T-helper 1 cell treated with Interleukin-12 subunit alpha and Interleukin-12 subunit beta and Interleukin-4 antibody, amounts not matched to agents 30 μg/mL and 1 μg/mL, for 36 hours (primary cell): ENCODE measurements around the gene MMAB.
"Not testable (repeated sequence)": the region's sequence is repeated elsewhere in the genome, so short reads cannot be mapped to it uniquely, and the experiment has no call there.

ENCODE experiments used
- H3K27ac Mint-ChIP-seq: one replicate; pipeline ENCODE4 v1.8.0; 2021; ENCODE audit warnings: mild to moderate bottlenecking, mixed read lengths
- H3K27me3 Mint-ChIP-seq: one replicate; pipeline ENCODE4 v1.8.0; 2021; ENCODE audit warnings: low read depth, mixed read lengths
- H3K36me3 Mint-ChIP-seq: one replicate; pipeline ENCODE4 v1.8.0; 2021; ENCODE audit warnings: low read depth, mixed read lengths
- H3K4me1 Mint-ChIP-seq: one replicate; pipeline ENCODE4 v1.8.0; 2021; ENCODE audit warnings: low read depth, mixed read lengths
- H3K4me3 Mint-ChIP-seq: one replicate; pipeline ENCODE4 v1.8.0; 2021; ENCODE audit warnings: mild to moderate bottlenecking, moderate library complexity, mixed read lengths
- H3K9me3 Mint-ChIP-seq: one replicate; pipeline ENCODE4 v1.8.0; 2021; ENCODE audit warnings: mixed read lengths

Gene MMAB

GRCh38 chr12:109608270-109608669 is 35.0 kb upstream of the MMAB start:
- peaks cover 44% of the 10 kb centered on the region for H3K27me3 Mint-ChIP-seq
- no peak overlapping the region for H3K4me3 Mint-ChIP-seq
- H3K4me1 Mint-ChIP-seq = no peaks in the 10 kb centered on the region
- no peak overlapping the region for H3K27ac Mint-ChIP-seq
- no peaks in the 10 kb centered on the region for H3K36me3 Mint-ChIP-seq
- H3K9me3 Mint-ChIP-seq = no peaks in the 10 kb centered on the region

- Mint-ChIP-seq H3K27ac (no peak overlapping the region), H3K9me3 (no peaks in the 10 kb centered on the region), H3K36me3 (no peaks in the 10 kb centered on the region), H3K4me3 (no peak overlapping the region), H3K4me1 (no peaks in the 10 kb centered on the region), H3K27me3 (peaks cover 46% of the 10 kb centered on the region)
These were observed 34.3 kb upstream of the MMAB start for GRCh38 chr12:109607618-109608017.

- Mint-ChIP-seq H3K4me1 (no peaks in the 10 kb centered on the region), H3K27ac (no peak overlapping the region), H3K9me3 (no peaks in the 10 kb centered on the region), H3K4me3 (no peak overlapping the region), H3K36me3 (no peaks in the 10 kb centered on the region), H3K27me3 (peaks cover 46% of the 10 kb centered on the region)
These were observed 33.2 kb upstream of the MMAB start for GRCh38 chr12:109606320-109607028.

GRCh38 chr12:109605599-109606228 is 32.4 kb upstream of the MMAB start:
- H3K4me1 Mint-ChIP-seq = no peaks in the 10 kb centered on the region
- no peaks in the 10 kb centered on the region for H3K9me3 Mint-ChIP-seq
- peaks cover 46% of the 10 kb centered on the region for H3K27me3 Mint-ChIP-seq
- no peak overlapping the region for H3K27ac Mint-ChIP-seq
- no peak overlapping the region for H3K4me3 Mint-ChIP-seq
- H3K36me3 Mint-ChIP-seq = no peaks in the 10 kb centered on the region

GRCh38 chr12:109605016-109605415 is 31.7 kb upstream of the MMAB start:
- no peaks in the 10 kb centered on the region for H3K4me1 Mint-ChIP-seq
- peaks cover 46% of the 10 kb centered on the region for H3K27me3 Mint-ChIP-seq
- no peaks in the 10 kb centered on the region for H3K36me3 Mint-ChIP-seq
- H3K9me3 Mint-ChIP-seq = no peaks in the 10 kb centered on the region
- H3K4me3 Mint-ChIP-seq = no peak overlapping the region
- no peak overlapping the region for H3K27ac Mint-ChIP-seq

- Mint-ChIP-seq H3K27me3 (peaks cover 39% of the 10 kb centered on the region), H3K27ac (no peak overlapping the region)
These were observed 30.9 kb upstream of the MMAB start for GRCh38 chr12:109604132-109604585.

GRCh38 chr12:109602132-109602531 is 28.8 kb upstream of the MMAB start:
- H3K27me3 Mint-ChIP-seq = peaks cover 25% of the 10 kb centered on the region
- H3K4me3 Mint-ChIP-seq, H3K9me3 Mint-ChIP-seq, H3K4me1 Mint-ChIP-seq, H3K36me3 Mint-ChIP-seq, H3K27ac Mint-ChIP-seq: not testable (repeated sequence)

More at GRCh38 chr12:109604132-109604585, 30.9 kb upstream of the MMAB start:
- H3K4me1 Mint-ChIP-seq = no peaks in the 10 kb centered on the region
- H3K36me3 Mint-ChIP-seq = no peaks in the 10 kb centered on the region
- H3K4me3 Mint-ChIP-seq = no peak overlapping the region
- no peaks in the 10 kb centered on the region for H3K9me3 Mint-ChIP-seq

GRCh38 chr12:109601557-109601956 is 28.3 kb upstream of the MMAB start:
- H3K4me1 Mint-ChIP-seq = no peaks in the 10 kb centered on the region
- no peak overlapping the region for H3K27ac Mint-ChIP-seq
- H3K36me3 Mint-ChIP-seq = peaks cover 2% of the 10 kb centered on the region

GRCh38 chr12:109600995-109601394 is 27.7 kb upstream of the MMAB start:
- Mint-ChIP-seq H3K4me1 (no peaks in the 10 kb centered on the region), H3K9me3 (no peaks in the 10 kb centered on the region), H3K4me3 (no peak overlapping the region), H3K27me3 (peaks cover 21% of the 10 kb centered on the region), H3K27ac (no peak overlapping the region), H3K36me3 (peaks cover 2% of the 10 kb centered on the region)

More at GRCh38 chr12:109601557-109601956, 28.3 kb upstream of the MMAB start:
- H3K27me3 Mint-ChIP-seq = peaks cover 21% of the 10 kb centered on the region
- H3K9me3 Mint-ChIP-seq = no peaks in the 10 kb centered on the region
- no peak overlapping the region for H3K4me3 Mint-ChIP-seq

GRCh38 chr12:109600481-109600880 is 27.2 kb upstream of the MMAB start:
- Mint-ChIP-seq H3K36me3 (peaks cover 7% of the 10 kb centered on the region), H3K27me3 (peaks cover 18% of the 10 kb centered on the region), H3K4me1 (peaks cover 4% of the 10 kb centered on the region), H3K27ac (no peak overlapping the region), H3K9me3 (no peaks in the 10 kb centered on the region), H3K4me3 (no peak overlapping the region)

- peaks cover 9% of the 10 kb centered on the region for H3K27me3 Mint-ChIP-seq
- no peak overlapping the region for H3K27ac Mint-ChIP-seq
- H3K36me3 Mint-ChIP-seq = peaks cover 14% of the 10 kb centered on the region
- no peak overlapping the region for H3K4me3 Mint-ChIP-seq
- H3K9me3 Mint-ChIP-seq = no peaks in the 10 kb centered on the region
- H3K4me1 Mint-ChIP-seq = peaks cover 14% of the 10 kb centered on the region
These were observed 25.8 kb upstream of the MMAB start for GRCh38 chr12:109599087-109599486.

- Mint-ChIP-seq H3K27ac (no peak overlapping the region), H3K27me3 (peaks cover 3% of the 10 kb centered on the region), H3K9me3 (no peaks in the 10 kb centered on the region)
These were observed 25.1 kb upstream of the MMAB start for GRCh38 chr12:109598428-109598854.

GRCh38 chr12:109597795-109598427 is 24.6 kb upstream of the MMAB start:
- Mint-ChIP-seq H3K27ac (no peak overlapping the region), H3K9me3 (no peaks in the 10 kb centered on the region), H3K4me1 (peaks cover 14% of the 10 kb centered on the region), H3K36me3 (peaks cover 21% of the 10 kb centered on the region), H3K27me3 (no peaks in the 10 kb centered on the region), H3K4me3 (no peak overlapping the region)

More at GRCh38 chr12:109598428-109598854, 25.1 kb upstream of the MMAB start:
- Mint-ChIP-seq H3K4me1 (peaks cover 14% of the 10 kb centered on the region), H3K36me3 (peaks cover 19% of the 10 kb centered on the region), H3K4me3 (no peak overlapping the region)

GRCh38 chr12:109597414-109597794 is 24.1 kb upstream of the MMAB start:
- Mint-ChIP-seq H3K9me3 (no peaks in the 10 kb centered on the region), H3K36me3 (peaks cover 21% of the 10 kb centered on the region), H3K4me1 (peaks cover 14% of the 10 kb centered on the region), H3K4me3 (no peak overlapping the region), H3K27me3 (no peaks in the 10 kb centered on the region), H3K27ac (no peak overlapping the region)
